Measurements from ENCODE around the gene SLC4A11. TPM values are rescaled to one million over a fixed set of nuclear protein-coding genes. Genes with fewer than 3 reads are reported as not detected.
A peak's percentile ranks its signal among the peaks of the same experiment; 100 is the strongest.

SLC4A11 gene
- total RNA-seq, 2 experiments from 2014 or later: 1.6 to 1.8 TPM

GRCh38 chr20:3242172-3242692 lies 3.2 kb upstream of the SLC4A11 start:
- H3K27ac Mint-ChIP-seq: no peak overlapping the region
- H3K27me3 Mint-ChIP-seq: peaks cover 48% of the 10 kb centered on the region
- no peak overlapping the region for H3K4me3 Mint-ChIP-seq
- H3K9me3 Mint-ChIP-seq: no peaks in the 10 kb centered on the region
- DNase-seq: no peak
- peaks cover 11% of the 10 kb centered on the region for H3K4me1 Mint-ChIP-seq
- ChIA-PET CTCF (interaction anchor here (1.0 to 1.1 kb wide), 2 partner anchors 23 to 189 kb away, joined by 3 read pairs; no protein-coding TSS in a partner anchor), POLR2A (interaction anchor here (0.7 to 1.6 kb wide), 2 partner anchors 10 to 35 kb away, joined by 3 to 4 read pairs; no protein-coding TSS in a partner anchor)
- H3K36me3 Mint-ChIP-seq (ENCODE audit: low read depth): peaks cover 3% of the 10 kb centered on the region

- Mint-ChIP-seq H3K9me3 (no peaks in the 10 kb centered on the region), H3K36me3 (ENCODE audit: low read depth) (peaks cover 3% of the 10 kb centered on the region), H3K27ac (no peak overlapping the region), H3K4me1 (peaks cover 15% of the 10 kb centered on the region), H3K27me3 (peaks cover 55% of the 10 kb centered on the region), H3K4me3 (peak overlapping the region; percentile 36)
- no peak for DNase-seq
- ChIA-PET CTCF (no interaction called here), POLR2A (interaction anchor here (1.6 kb wide), 1 partner anchor 11 kb away, joined by 4 read pairs; no protein-coding TSS in a partner anchor)
Observed at GRCh38 chr20:3240776-3241363, 1.9 kb upstream of the SLC4A11 start.

- peaks cover 3% of the 10 kb centered on the region for H3K36me3 Mint-ChIP-seq (ENCODE audit: low read depth)
- no peaks in the 10 kb centered on the region for H3K9me3 Mint-ChIP-seq
- peaks cover 15% of the 10 kb centered on the region for H3K4me1 Mint-ChIP-seq
- ChIA-PET CTCF (interaction anchor here (0.7 to 1.6 kb wide), 4 partner anchors 8 to 437 kb away, joined by 3 to 7 read pairs (median 5); no protein-coding TSS in a partner anchor), POLR2A (interaction anchor here (0.6 to 1.8 kb wide), 6 partner anchors 9 to 81 kb away, joined by 3 to 9 read pairs (median 4); partner anchors contain the start of gene ITPA)
- no peak overlapping the region for H3K27ac Mint-ChIP-seq
- H3K4me3 Mint-ChIP-seq: peak overlapping the region; percentile 87
- H3K27me3 Mint-ChIP-seq: peaks cover 55% of the 10 kb centered on the region
- DNase-seq: no peak
Observed at GRCh38 chr20:3239867-3240775, 1.1 kb upstream of the SLC4A11 start.

GRCh38 chr20:3238616-3239025 lies 369 bp downstream of the SLC4A11 start:
- Mint-ChIP-seq H3K4me3 (peak overlapping the region; percentile 77), H3K27ac (no peak overlapping the region), H3K36me3 (ENCODE audit: low read depth) (peaks cover 3% of the 10 kb centered on the region), H3K27me3 (peaks cover 51% of the 10 kb centered on the region), H3K9me3 (no peaks in the 10 kb centered on the region), H3K4me1 (peaks cover 15% of the 10 kb centered on the region)
- POLR2A ChIA-PET: interaction anchor here (0.8 to 1.8 kb wide), 6 partner anchors 9 to 80 kb away, joined by 3 to 9 read pairs (median 4); partner anchors contain the start of gene ITPA
- CTCF ChIA-PET: interaction anchor here (0.6 to 1.6 kb wide), 4 partner anchors 10 to 169 kb away, joined by 3 to 7 read pairs (median 5); partner anchors contain the start of gene DNAAF9
- peak; percentile 68 for DNase-seq

GRCh38 chr20:3237958-3238615 lies 903 bp downstream of the SLC4A11 start:
- peak; percentile 20 for DNase-seq
- CTCF ChIA-PET: interaction anchor here (0.6 to 1.6 kb wide), 3 partner anchors 11 to 170 kb away, joined by 3 to 7 read pairs (median 3); partner anchors contain the start of gene DNAAF9
- Mint-ChIP-seq H3K27me3 (peaks cover 51% of the 10 kb centered on the region), H3K9me3 (no peaks in the 10 kb centered on the region), H3K36me3 (ENCODE audit: low read depth) (peaks cover 3% of the 10 kb centered on the region), H3K27ac (no peak overlapping the region), H3K4me1 (peaks cover 15% of the 10 kb centered on the region), H3K4me3 (peak overlapping the region; percentile 77)
- POLR2A ChIA-PET: interaction anchor here (0.9 to 1.8 kb wide), 3 partner anchors 9 to 35 kb away, joined by 4 to 6 read pairs (median 4); partner anchors contain the start of gene ITPA

GRCh38 chr20:3237011-3237957 lies 1.7 kb downstream of the SLC4A11 start:
- POLR2A ChIA-PET: no interaction called here
- Mint-ChIP-seq H3K27ac (no peak overlapping the region), H3K27me3 (peaks cover 49% of the 10 kb centered on the region), H3K4me1 (peaks cover 15% of the 10 kb centered on the region), H3K9me3 (no peaks in the 10 kb centered on the region), H3K4me3 (peak overlapping the region; percentile 43), H3K36me3 (ENCODE audit: low read depth) (peaks cover 3% of the 10 kb centered on the region)
- CTCF ChIA-PET: no interaction called here
- no peak for DNase-seq

- Mint-ChIP-seq H3K4me3 (no peak overlapping the region), H3K4me1 (peaks cover 15% of the 10 kb centered on the region), H3K9me3 (no peaks in the 10 kb centered on the region), H3K36me3 (ENCODE audit: low read depth) (peaks cover 3% of the 10 kb centered on the region), H3K27me3 (peaks cover 38% of the 10 kb centered on the region), H3K27ac (no peak overlapping the region)
- POLR2A ChIA-PET: no interaction called here
- DNase-seq: no peak
- CTCF ChIA-PET: no interaction called here
Observed at GRCh38 chr20:3235666-3236324, 3.2 kb downstream of the SLC4A11 start.

- peaks cover 7% of the 10 kb centered on the region for H3K4me1 Mint-ChIP-seq
- H3K36me3 Mint-ChIP-seq (ENCODE audit: low read depth): no peaks in the 10 kb centered on the region
- H3K27me3 Mint-ChIP-seq: peaks cover 24% of the 10 kb centered on the region
- no peak overlapping the region for H3K4me3 Mint-ChIP-seq
- no peak for DNase-seq
- CTCF ChIA-PET: no interaction called here
- H3K27ac Mint-ChIP-seq: no peak overlapping the region
- no peaks in the 10 kb centered on the region for H3K9me3 Mint-ChIP-seq
- POLR2A ChIA-PET: no interaction called here
Observed at GRCh38 chr20:3233991-3234498, 4.9 kb downstream of the SLC4A11 start.

GRCh38 chr20:3233131-3233990 lies 5.6 kb downstream of the SLC4A11 start:
- H3K27ac Mint-ChIP-seq: no peak overlapping the region
- H3K4me1 Mint-ChIP-seq: peaks cover 7% of the 10 kb centered on the region
- ChIA-PET CTCF (interaction anchor here (1.3 kb wide), 1 partner anchor 14 kb away, joined by 5 read pairs; no protein-coding TSS in a partner anchor), POLR2A (no interaction called here)
- H3K27me3 Mint-ChIP-seq: peaks cover 23% of the 10 kb centered on the region
- no peak for DNase-seq
- H3K4me3 Mint-ChIP-seq: no peak overlapping the region
- H3K36me3 Mint-ChIP-seq (ENCODE audit: low read depth): no peaks in the 10 kb centered on the region
- no peaks in the 10 kb centered on the region for H3K9me3 Mint-ChIP-seq

- ChIA-PET POLR2A (no interaction called here), CTCF (interaction anchor here (1.3 kb wide), 1 partner anchor 13 kb away, joined by 5 read pairs; no protein-coding TSS in a partner anchor)
- H3K27me3 Mint-ChIP-seq: peaks cover 12% of the 10 kb centered on the region
- no peaks in the 10 kb centered on the region for H3K36me3 Mint-ChIP-seq (ENCODE audit: low read depth)
- peaks cover 4% of the 10 kb centered on the region for H3K4me1 Mint-ChIP-seq
- H3K27ac Mint-ChIP-seq: no peak overlapping the region
- no peaks in the 10 kb centered on the region for H3K9me3 Mint-ChIP-seq
- DNase-seq: no peak
- H3K4me3 Mint-ChIP-seq: no peak overlapping the region
Observed at GRCh38 chr20:3231889-3232588, 7.0 kb downstream of the SLC4A11 start.
